GM21619 (cell line): Measurements from ENCODE around the gene ZBTB20.

Experiments used
- ATAC-seq: cut with Tn5 transposase; IDR thresholded peaks from one replicate; pipeline ENCODE4 v1.9.1; 2021; ENCODE audit not compliant: unreplicated experiment

ZBTB20 gene

DNA sequence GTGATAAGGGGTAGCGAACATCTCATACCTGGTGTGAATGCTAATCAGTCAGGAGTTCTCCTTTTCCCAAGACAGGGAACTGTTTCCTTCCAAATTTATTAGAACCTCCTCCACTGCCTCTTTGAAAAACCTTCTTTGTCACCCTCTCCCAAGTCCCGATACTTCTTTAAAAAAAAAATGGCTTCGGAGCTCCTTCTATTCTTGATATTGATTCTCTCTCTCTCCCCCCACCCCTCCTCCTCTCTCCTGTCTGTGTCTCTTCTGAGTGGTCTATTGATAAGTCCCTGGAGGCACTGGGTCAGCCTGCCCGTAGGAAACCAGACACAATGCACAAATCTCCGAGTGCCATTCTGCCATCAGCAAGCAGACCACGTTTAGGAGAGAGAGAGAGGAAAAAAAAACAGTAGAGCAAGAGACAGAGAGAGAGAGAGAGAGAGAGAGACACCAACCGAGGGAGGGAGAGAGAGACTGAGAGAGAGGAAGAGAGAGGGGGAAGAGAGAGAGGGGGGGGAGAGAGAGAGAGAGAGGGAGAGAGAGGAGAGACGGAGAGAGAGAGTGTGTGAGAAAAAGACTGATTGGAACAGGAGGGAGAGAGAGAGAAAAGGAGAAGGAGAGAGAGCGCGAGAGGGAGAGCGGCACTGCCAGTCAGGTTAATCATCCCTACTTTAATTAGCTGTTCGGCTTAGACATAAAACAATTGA is 692.4 kb downstream of the ZBTB20 start:
- ATAC-seq = no peak

DNA sequence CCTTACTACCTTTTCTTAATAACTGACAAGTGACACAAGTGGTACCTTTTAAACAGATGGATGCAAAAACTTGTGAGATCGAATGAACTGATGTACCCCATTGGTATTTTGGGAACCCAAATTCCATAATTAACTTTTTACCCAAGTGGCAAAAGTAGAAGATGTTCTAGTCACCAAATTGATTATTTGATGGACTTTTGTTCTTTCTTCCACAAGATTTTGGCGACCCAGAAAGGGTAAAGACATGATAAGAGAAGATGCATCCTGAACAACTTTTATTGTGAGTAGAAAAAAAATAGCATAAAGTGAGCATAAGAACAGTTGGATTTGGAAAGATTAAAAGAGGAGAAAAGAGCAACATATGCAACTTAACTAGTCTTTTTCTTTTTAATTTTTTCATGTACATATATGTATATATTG is 693.7 kb downstream of the ZBTB20 start:
- no peak for ATAC-seq

DNA sequence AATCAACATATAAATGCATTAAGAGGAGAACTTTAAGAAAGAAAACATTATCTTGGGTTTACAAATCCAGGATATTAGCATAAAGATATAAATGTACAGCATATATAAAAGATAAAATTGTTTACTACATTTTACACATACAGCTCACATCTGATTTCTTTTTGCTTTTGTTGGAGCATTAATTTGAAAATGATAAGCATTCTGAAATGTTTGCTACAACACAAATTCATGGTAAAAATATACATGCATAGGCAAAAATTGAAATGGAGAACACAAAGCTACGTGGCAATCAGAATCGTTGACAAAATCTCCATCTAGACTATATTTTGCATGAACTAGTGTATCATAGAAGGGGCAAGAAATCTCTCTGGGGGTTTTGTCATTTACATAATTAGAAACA is 694.2 kb downstream of the ZBTB20 start:
- no peak for ATAC-seq

DNA sequence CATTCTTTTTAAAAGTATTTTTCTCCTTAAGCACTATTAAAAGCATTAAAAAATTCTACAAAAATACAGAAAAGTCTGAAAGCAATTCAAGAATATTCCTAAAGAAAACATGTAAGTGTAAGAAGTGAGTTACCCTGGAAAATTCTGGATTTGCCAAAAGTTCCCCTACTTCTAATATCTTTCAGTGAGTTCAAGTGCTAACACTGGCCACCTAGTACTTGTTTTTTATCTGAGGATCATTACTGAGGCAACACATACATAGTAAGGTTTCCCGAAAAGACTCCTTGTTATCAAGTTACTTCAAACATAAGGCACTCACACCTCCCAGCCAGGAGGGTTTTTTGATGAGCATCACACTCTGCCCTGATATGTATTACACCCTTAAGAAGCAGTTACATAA is 694.8 kb downstream of the ZBTB20 start:
- ATAC-seq = no peak

DNA sequence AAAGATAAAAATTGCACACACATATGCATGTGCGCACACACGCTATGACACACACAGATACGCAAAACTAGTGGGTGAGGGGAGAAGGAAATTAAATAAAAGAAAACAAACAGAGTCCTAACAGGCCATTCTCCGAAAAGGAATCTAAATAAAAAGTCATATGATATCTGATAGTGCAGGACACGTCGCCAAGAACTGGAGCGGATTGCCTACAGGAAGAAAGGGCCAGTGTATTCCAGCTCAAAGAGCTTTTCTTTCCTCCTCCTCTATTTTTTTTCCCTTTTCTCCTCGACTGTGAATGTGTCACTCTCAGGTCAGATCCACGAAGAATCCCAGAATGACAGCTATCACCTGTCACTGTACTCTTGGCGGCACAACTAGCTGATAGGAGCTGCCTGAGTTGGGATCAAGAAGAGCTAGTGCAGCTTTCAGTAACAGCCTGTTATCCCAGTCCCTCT is 695.5 kb downstream of the ZBTB20 start:
- ATAC-seq = no peak

DNA sequence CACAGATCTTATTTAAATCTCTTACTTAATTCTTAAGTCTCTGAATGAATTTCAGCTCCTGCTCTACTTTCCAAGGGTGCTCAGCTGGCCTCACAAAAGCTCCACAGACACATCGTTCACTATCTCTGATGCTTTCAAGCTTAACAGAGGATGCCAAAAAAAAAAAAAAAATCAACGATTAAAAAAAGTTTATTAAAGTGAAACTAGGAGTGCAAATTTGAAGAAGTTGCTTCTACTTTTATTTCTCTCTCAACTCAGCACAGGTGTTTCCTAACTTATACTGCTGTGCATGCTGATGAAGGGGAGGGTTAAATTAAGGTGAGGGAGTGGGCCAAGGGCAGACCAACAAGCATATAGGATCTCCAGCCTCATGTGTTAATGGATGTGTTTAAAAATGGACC is 696.0 kb downstream of the ZBTB20 start:
- no peak for ATAC-seq

DNA sequence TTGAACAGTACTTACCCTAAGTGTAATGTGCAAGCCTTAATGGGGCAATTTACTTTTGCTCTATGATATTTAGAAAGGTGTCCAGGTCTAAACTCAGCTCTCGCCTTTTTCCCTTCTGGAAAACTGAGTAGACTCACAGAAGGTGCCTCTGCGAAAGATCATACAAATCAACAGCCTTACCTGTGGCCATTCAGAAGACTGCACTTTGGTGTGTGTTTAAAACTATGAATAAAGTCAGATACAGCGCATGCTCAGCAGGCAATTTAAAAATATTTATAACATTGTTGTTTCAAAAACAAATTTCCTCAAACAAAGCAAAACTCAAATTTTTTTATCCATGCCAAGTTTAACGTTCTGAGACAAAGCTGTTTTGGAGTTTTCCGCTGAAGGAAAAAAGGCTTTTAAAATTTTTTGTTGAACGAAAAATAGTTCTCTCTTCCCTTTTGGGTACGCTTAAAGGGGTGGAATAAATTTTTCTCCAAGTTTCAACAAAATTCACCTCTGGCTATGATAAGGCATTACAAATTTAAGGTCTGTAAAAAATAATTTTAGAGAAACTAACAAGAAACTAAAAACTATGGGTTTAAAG is 697.0 kb downstream of the ZBTB20 start:
- ATAC-seq = peak; percentile 33

DNA sequence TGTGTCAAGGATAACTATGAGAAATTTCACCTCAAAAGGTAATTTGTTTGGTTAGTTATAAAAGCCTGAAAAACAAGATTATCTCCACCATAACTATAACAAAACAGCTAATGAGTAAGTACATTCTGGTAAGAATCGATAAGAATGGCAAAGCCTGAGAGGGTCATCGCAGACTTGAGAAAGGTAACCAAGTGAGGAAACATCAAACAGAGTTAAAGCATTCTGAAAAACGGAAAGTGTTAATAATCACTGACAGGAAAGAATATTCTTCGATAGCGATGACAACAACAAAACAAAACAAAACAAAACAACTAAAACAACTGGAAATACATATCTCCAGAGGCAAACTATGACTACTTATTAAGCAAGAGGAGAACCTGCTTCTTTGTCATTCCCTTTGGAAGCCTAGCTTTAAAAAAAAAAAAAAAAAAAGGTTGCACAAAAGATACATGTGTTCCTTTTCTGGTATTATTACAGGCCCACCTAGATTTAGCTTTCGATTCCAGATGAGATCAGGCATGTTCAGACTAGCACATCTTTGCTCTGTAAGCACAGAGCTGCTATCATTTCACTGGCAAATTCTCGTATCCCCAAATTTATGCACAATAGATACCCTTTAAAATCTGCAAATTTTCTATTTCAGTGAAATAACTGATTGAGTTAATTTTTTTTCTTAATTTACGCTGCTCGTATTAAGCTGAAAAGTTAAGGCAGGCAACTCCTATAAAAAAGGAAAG is 697.6 kb downstream of the ZBTB20 start:
- ATAC-seq = no peak

DNA sequence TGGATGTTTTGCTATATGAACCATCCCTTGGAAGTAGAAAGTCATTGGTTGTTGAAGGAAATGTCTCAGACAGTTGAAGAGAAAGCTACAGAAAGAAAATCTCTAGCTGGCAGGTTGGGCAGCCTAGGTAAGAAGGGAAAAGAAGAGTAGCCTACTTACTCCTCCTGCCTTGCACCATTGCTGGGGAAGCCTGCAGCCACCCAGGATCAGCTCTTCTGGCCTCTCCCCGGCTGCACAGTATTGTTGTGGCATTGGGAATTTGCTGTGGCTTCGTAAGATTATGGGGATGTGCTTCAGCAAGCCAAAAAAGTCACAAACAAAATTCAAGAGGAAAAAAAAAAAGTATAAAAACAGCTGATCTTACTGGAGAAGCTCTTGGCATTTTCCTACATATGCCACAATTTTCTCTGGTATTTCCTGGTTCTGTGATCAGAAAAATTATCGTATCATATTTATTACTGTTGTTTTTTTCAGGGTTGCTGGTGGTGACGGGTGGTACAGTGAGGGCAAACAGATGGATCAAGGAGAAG is 699.1 kb downstream of the ZBTB20 start:
- ATAC-seq = no peak

DNA sequence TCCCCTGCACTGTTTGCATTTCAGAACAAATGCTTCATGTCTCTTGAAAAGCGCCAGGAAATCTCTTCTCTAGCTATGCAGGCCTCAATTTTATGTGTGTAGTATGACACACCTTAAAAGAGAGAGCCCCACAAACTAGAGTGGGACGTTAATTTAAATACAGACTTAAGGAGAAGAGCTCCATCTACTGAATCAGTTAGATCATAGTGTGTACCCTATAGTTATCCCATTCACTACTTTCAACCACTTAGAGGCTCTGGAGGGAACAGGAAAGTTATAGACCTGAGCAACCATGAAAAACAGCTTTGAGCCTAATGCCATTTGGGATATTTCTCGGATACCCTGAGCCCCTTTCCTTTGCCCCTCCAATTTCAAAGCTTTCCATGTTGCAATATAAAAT is 699.5 kb downstream of the ZBTB20 start:
- peak; percentile 25 for ATAC-seq

DNA sequence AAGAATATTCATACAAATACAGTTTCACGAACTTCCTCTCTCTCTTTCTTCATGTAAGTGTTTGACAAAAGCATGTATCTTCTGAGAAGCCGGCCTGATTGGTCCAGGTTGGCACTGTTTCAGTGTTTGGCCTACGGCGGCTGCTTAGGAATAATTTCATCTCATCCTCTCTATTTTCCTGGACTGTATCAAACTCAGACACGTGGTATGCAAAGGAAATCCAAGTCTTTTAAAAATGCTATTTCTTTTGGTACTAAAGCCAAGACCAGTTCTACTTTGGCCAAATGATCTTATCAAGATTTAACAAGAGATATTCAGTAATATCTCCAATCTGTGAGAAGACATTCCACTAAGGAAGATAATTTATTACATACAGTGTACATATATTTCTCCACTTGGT is 700.5 kb downstream of the ZBTB20 start:
- no peak for ATAC-seq

DNA sequence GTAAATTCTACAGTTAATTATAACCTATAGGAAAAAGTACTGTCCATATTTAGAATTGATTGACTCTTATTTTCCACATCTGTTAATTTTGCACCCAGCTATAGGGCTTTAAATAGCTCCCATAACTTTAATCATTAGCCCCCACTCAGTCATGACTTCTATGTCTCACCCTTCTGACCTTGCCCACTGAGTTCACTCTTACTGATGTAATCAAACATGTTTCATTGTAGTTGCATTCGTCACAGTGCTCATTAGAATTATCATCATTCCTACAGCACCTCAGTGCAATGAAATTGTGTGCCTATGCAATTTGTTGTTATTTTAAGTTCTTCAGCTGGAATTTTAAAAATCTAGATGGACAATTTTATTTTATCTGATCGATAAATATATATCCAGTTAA is 701.9 kb downstream of the ZBTB20 start:
- ATAC-seq = no peak

DNA sequence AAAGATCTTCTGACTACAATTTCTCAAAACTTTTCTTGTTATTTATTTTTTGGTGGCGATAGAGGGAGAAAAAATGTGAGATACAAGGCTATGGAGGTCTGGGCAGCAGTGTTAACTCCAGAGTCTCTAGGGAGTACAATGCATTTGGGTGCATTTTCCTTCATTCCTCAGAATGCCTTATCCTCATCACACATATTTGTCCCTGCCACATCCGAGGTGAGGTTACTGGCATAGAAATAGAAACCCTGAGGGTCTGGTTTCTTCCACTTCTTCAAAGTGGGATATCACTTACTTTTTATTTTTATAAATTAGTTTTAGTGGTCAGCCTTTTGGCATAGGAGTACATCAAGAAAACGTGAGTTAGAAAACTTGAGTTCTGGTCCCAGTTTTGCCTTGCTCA is 702.9 kb downstream of the ZBTB20 start:
- no peak for ATAC-seq

DNA sequence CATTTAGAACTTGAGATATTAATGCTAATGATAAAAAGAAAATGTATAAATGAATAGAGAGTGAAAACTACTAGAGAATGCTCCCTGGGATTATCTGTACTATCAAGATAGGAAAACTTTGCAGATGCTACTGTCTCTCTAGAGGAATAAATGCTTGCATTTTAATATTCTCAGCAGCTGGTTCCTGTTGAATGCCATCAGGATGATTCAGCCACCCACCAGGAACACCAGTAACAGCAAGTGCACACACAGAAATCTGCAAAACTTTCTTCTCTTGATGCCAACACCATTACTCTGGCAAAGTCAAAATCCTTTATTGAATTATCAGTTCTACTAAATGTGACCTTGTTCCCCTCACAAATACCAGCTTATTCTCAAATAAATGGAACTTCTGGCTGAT is 704.8 kb downstream of the ZBTB20 start:
- no peak for ATAC-seq

DNA sequence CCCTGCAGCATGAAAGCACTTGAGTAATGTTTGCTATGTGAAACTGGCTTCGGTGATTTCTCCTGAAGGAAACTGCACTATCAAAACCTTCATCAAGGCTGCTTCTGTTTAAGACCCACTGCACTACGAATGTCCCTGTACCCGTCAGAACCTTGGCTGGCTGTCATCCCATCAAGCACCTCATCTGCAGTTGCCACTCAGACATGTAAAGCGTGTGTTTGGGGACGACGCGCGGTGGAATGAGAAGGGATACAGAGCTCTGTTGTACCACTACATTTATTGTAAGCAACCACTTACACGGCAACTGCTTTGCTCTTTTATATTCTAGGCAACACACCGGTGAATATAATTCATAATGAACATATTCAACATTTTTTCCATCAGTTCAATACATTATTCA is 705.7 kb downstream of the ZBTB20 start:
- no peak for ATAC-seq

DNA sequence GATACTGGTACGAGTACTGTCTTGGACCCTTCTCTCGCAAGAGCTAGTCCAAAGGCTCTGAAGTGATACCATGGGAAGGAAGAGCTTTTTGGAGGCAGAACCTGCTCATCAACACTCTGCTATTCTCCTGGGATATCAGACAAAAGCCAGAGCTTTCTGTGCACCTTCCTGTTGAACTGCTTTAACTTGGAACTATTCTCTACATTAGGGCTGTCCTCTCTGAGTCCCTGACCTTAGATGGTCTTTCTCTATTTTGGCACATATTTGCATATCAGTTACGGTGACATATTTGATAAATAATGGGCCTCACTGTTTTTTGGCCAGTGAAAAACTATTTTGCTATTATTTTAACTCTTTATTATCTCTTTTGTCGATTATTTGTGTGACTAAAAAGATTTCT is 706.4 kb downstream of the ZBTB20 start:
- ATAC-seq = no peak

DNA sequence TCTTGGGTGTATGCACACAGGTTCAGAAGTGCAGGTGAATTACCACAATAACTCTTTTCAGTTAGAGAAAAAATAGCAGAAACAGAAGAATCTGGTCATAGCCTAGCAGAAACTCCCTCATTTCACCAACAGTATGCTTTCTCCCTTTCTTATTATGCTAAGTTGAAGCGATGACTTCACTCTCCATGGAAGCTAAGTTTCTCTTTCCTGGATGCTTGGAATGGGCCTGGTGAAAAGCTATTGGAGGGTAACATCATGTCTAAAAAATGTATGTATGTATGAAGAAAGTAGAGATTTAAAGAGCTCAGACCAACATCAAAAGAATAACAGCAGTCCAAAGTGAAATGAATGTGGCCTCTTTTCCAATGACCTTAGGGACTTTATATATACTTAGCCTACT is 707.8 kb downstream of the ZBTB20 start:
- no peak for ATAC-seq

DNA sequence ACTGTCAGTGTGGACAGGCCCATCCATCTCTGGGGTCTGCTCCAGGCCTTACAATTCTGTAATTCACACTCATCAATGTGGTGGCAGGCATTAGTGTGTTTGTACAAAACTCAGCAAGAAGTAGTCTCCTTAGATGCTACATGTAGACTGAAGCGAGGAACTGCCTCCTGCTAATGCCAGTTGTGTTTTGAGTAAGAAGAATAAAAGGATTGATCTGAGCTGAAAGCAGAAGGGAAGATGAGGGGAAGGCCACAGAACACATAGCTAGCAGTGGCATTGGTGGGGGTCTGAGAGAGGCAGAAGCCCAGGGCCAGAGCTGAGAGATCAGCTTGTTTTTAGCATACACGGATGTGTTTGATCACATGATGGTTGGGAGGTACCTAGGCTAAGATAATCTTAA is 709.2 kb downstream of the ZBTB20 start:
- ATAC-seq = no peak

DNA sequence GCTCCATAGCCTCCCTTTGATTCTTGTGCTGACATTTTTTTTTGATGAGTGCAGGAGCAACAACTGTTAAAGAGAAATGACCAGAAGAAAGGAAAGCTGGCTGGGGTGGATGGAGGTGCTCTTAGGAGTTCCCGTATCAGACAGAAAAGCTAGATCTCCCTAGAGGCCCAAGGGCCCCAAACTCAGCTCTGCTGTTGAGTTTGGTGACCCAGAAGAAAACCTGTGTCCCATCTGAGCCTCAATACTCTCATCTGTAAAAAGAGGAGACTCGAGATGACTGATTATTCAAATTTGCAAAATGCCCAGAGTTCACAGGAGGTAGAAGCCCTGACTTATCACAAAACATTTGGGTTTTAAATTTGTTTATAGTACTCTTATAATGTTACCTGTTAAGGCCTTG is 710.9 kb downstream of the ZBTB20 start:
- peak; percentile 42 for ATAC-seq

DNA sequence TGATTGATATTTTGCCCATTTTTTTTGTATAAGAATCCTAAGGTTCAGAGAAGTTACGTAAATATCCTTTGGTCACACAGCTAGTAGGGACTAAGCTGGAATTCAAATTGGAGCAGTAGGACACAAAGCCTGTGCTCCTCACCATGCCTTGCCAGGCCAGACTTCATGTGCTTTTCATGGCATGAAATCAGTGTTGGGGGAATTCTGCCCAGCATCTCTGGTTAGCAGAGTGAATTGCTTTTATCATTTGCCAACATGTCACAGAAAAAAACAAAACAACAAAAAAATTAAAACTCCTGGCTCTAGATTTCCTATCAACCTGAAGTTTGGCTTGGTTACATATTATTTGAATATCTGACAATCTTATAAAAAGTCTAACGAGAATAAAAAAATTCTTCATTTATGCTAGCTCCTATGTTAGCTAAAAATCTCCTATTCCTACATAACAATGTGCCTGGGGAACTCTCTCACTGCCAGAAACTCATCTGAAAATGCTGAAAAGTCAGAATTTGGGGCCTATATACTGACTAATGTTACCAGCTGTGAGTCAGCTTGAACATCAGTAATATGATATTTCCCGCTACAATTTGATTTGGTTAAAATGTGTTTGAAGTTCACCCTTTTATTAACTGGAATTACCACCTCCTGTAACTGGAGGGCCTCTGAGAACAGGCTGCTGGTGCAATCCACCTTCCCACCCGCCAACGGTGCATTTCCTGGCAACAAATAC is 711.5 kb downstream of the ZBTB20 start:
- ATAC-seq = no peak

DNA sequence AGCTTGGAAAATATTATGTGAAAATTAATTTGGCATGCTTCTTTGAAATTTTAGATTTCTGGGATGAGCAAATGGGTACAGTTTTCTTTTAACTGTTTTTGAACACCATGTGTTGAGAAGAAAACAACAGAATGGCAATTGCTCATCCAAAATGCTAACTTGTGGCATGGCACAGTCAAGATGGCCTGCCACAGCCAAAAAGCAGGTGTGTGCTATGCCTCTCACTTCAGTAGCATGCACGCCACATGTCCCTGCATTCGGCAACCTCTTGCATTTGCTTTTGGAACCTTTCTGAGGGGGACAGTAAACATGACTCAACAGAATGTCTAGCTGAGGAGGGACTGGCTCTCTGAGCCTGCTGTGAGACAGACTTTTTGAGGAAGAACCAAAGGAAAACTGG is 714.8 kb downstream of the ZBTB20 start:
- ATAC-seq = no peak
